GM19438 (cell line): ENCODE results near the gene SCRT2.
"Not testable (repeated sequence)": the region's sequence is repeated elsewhere in the genome, so short reads cannot be mapped to it uniquely, and the experiment has no call there.

Experiments
- ATAC-seq: cut with Tn5 transposase; IDR thresholded peaks from one replicate; pipeline ENCODE4 v1.9.1; 2021; ENCODE audit warnings: low read depth; ENCODE audit not compliant: unreplicated experiment

SCRT2 gene

GRCh38 chr20:701401-702129, 26.0 kb upstream of the SCRT2 start:
- no peak for ATAC-seq

- ATAC-seq: no peak
Measured at GRCh38 chr20:699811-700338, 24.3 kb upstream of the SCRT2 start.

GRCh38 chr20:699342-699741, 23.7 kb upstream of the SCRT2 start:
- ATAC-seq: no peak

- ATAC-seq: no peak
Measured at GRCh38 chr20:698276-698675, 22.7 kb upstream of the SCRT2 start.

GRCh38 chr20:697826-698225, 22.2 kb upstream of the SCRT2 start:
- ATAC-seq: no peak

- no peak for ATAC-seq
Measured at GRCh38 chr20:695165-695866, 19.7 kb upstream of the SCRT2 start.

- ATAC-seq: no peak
Measured at GRCh38 chr20:694496-694895, 18.9 kb upstream of the SCRT2 start.

GRCh38 chr20:693786-694185, 18.2 kb upstream of the SCRT2 start:
- ATAC-seq: not testable (repeated sequence)

GRCh38 chr20:692044-692443, 16.4 kb upstream of the SCRT2 start:
- ATAC-seq: no peak

- ATAC-seq: no peak
Measured at GRCh38 chr20:689947-690346, 14.3 kb upstream of the SCRT2 start.

- no peak for ATAC-seq
Measured at GRCh38 chr20:689348-689747, 13.7 kb upstream of the SCRT2 start.

GRCh38 chr20:688809-689212, 13.2 kb upstream of the SCRT2 start:
- no peak for ATAC-seq

- no peak for ATAC-seq
Measured at GRCh38 chr20:687468-688203, 12.0 kb upstream of the SCRT2 start.

GRCh38 chr20:684676-685319, 9.2 kb upstream of the SCRT2 start:
- no peak for ATAC-seq

- no peak for ATAC-seq
Measured at GRCh38 chr20:682123-682522, 6.5 kb upstream of the SCRT2 start.

- ATAC-seq: no peak
Measured at GRCh38 chr20:680638-681187, 5.1 kb upstream of the SCRT2 start.

GRCh38 chr20:677957-678356, 2.4 kb upstream of the SCRT2 start:
- no peak for ATAC-seq

GRCh38 chr20:676967-677366, 1.4 kb upstream of the SCRT2 start:
- no peak for ATAC-seq

GRCh38 chr20:676315-676937, 824 bp upstream of the SCRT2 start:
- no peak for ATAC-seq

- no peak for ATAC-seq
Measured at GRCh38 chr20:675033-675452, 559 bp downstream of the SCRT2 start.
